Measurements from ENCODE around the gene IQSEC1.

GRCh38 chr3:13008155-13008995 is 64.9 kb downstream of the IQSEC1 start:
- no peak for TF ChIP-seq CEBPB (IDR thresholded peaks at IDR 0.05)
- TF ChIP-seq, protein P1, sequence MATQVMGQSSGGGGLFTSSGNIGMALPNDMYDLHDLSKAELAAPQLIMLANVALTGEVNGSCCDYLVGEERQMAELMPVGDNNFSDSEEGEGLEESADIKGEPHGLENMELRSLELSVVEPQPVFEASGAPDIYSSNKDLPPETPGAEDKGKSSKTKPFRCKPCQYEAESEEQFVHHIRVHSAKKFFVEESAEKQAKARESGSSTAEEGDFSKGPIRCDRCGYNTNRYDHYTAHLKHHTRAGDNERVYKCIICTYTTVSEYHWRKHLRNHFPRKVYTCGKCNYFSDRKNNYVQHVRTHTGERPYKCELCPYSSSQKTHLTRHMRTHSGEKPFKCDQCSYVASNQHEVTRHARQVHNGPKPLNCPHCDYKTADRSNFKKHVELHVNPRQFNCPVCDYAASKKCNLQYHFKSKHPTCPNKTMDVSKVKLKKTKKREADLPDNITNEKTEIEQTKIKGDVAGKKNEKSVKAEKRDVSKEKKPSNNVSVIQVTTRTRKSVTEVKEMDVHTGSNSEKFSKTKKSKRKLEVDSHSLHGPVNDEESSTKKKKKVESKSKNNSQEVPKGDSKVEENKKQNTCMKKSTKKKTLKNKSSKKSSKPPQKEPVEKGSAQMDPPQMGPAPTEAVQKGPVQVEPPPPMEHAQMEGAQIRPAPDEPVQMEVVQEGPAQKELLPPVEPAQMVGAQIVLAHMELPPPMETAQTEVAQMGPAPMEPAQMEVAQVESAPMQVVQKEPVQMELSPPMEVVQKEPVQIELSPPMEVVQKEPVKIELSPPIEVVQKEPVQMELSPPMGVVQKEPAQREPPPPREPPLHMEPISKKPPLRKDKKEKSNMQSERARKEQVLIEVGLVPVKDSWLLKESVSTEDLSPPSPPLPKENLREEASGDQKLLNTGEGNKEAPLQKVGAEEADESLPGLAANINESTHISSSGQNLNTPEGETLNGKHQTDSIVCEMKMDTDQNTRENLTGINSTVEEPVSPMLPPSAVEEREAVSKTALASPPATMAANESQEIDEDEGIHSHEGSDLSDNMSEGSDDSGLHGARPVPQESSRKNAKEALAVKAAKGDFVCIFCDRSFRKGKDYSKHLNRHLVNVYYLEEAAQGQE (IDR thresholded peaks at IDR 0.05; ENCODE audit: low read depth), result no peak
- TF ChIP-seq, protein P2, sequence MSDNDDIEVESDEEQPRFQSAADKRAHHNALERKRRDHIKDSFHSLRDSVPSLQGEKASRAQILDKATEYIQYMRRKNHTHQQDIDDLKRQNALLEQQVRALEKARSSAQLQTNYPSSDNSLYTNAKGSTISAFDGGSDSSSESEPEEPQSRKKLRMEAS (IDR thresholded peaks at IDR 0.05), result no peak

All from Ishikawa (cell line).